Glutamatergic neuron (in vitro differentiated cells): ENCODE results near the gene FXYD7. TPM values are rescaled to one million over a fixed set of nuclear protein-coding genes. Genes with fewer than 3 reads are reported as not detected.
A peak's percentile ranks its signal among the peaks of the same experiment; 100 is the strongest.

Source experiments
- DNase-seq: peaks from one replicate; pipeline ENCODE4 v3.0.0; 2022
- H3K27ac Mint-ChIP-seq: one replicate; pipeline ENCODE4 v1.8.0; 2020; ENCODE audit warnings: mild to moderate bottlenecking, mixed read lengths, inconsistent platforms; ENCODE audit not compliant: unreplicated experiment
- H3K27me3 Mint-ChIP-seq: one replicate; pipeline ENCODE4 v1.8.0; 2020; ENCODE audit warnings: mild to moderate bottlenecking, moderate library complexity, mixed read lengths, inconsistent platforms; ENCODE audit not compliant: unreplicated experiment
- H3K36me3 Mint-ChIP-seq: one replicate; pipeline ENCODE4 v1.8.0; 2020; ENCODE audit warnings: mild to moderate bottlenecking, mixed read lengths, inconsistent platforms; ENCODE audit not compliant: unreplicated experiment
- H3K4me1 Mint-ChIP-seq: one replicate; pipeline ENCODE4 v1.8.0; 2020; ENCODE audit warnings: mild to moderate bottlenecking, low read depth, mixed read lengths, inconsistent platforms; ENCODE audit not compliant: unreplicated experiment
- H3K4me3 Mint-ChIP-seq: one replicate; pipeline ENCODE4 v1.8.0; 2020; ENCODE audit warnings: mild to moderate bottlenecking, mixed read lengths, inconsistent platforms; ENCODE audit not compliant: unreplicated experiment
- H3K9me3 Mint-ChIP-seq: one replicate; pipeline ENCODE4 v1.8.0; 2020; ENCODE audit warnings: mild to moderate bottlenecking, moderate library complexity, mixed read lengths, inconsistent platforms; ENCODE audit not compliant: unreplicated experiment
- CTCF ChIP-seq: fragments of 200-600 bp; sonication (generic); IDR thresholded peaks from one replicate; pipeline ENCODE4 v1.5.0; 2021; ENCODE audit not compliant: partially characterized antibody, unreplicated experiment
- total RNA-seq: library from RNA; stranded (reverse); fragmentation: NEBNext Ultra II Directional; extraction: Animal tissue kit (Norgen Biotek cat#: 25700); gene quantifications from one replicate; pipeline ENCODE4 v1.2.1, GENCODE V29; 2021; ENCODE audit not compliant: unreplicated experiment

Gene FXYD7
- total RNA-seq, 1 donor from 2014 or later = 22.3 TPM

- peaks cover 2% of the 10 kb centered on the region for H3K9me3 Mint-ChIP-seq
- H3K4me3 Mint-ChIP-seq = peak overlapping the region; percentile 14
- H3K36me3 Mint-ChIP-seq = no peaks in the 10 kb centered on the region
- H3K27ac Mint-ChIP-seq = peak overlapping the region; percentile 45
- H3K27me3 Mint-ChIP-seq = peaks cover 6% of the 10 kb centered on the region
- peaks cover 10% of the 10 kb centered on the region for H3K4me1 Mint-ChIP-seq
- DNase-seq = no peak
- TF ChIP-seq CTCF = no peak
These were observed 47.2 kb upstream of the FXYD7 start for GRCh38 chr19:35095667-35096368.

GRCh38 chr19:35098413-35099049 lies 44.5 kb upstream of the FXYD7 start:
- no peak overlapping the region for H3K27ac Mint-ChIP-seq

GRCh38 chr19:35099155-35099896 lies 43.7 kb upstream of the FXYD7 start:
- peaks cover 6% of the 10 kb centered on the region for H3K27me3 Mint-ChIP-seq
- peaks cover 2% of the 10 kb centered on the region for H3K9me3 Mint-ChIP-seq
- H3K27ac Mint-ChIP-seq = no peak overlapping the region
- H3K4me1 Mint-ChIP-seq = peaks cover 10% of the 10 kb centered on the region
- no peak overlapping the region for H3K4me3 Mint-ChIP-seq
- no peak for TF ChIP-seq CTCF
- no peak for DNase-seq
- no peaks in the 10 kb centered on the region for H3K36me3 Mint-ChIP-seq

More at GRCh38 chr19:35098413-35099049, 44.5 kb upstream of the FXYD7 start:
- TF ChIP-seq CTCF = no peak
- no peaks in the 10 kb centered on the region for H3K36me3 Mint-ChIP-seq
- H3K4me1 Mint-ChIP-seq = peaks cover 10% of the 10 kb centered on the region
- no peak overlapping the region for H3K4me3 Mint-ChIP-seq
- peaks cover 5% of the 10 kb centered on the region for H3K9me3 Mint-ChIP-seq
- H3K27me3 Mint-ChIP-seq = peaks cover 6% of the 10 kb centered on the region
- no peak for DNase-seq

- no peak for TF ChIP-seq CTCF
- H3K4me3 Mint-ChIP-seq = no peak overlapping the region
- no peaks in the 10 kb centered on the region for H3K36me3 Mint-ChIP-seq
- H3K9me3 Mint-ChIP-seq = peaks cover 2% of the 10 kb centered on the region
- no peak for DNase-seq
- peaks cover 6% of the 10 kb centered on the region for H3K27me3 Mint-ChIP-seq
- no peak overlapping the region for H3K27ac Mint-ChIP-seq
- H3K4me1 Mint-ChIP-seq = peaks cover 10% of the 10 kb centered on the region
These were observed 43.2 kb upstream of the FXYD7 start for GRCh38 chr19:35099897-35100275.
